ENCODE data around the gene ZSCAN10.
"Not testable (repeated sequence)": the region's sequence is repeated elsewhere in the genome, so short reads cannot be mapped to it uniquely, and the experiment has no call there.

Gene ZSCAN10

DNA sequence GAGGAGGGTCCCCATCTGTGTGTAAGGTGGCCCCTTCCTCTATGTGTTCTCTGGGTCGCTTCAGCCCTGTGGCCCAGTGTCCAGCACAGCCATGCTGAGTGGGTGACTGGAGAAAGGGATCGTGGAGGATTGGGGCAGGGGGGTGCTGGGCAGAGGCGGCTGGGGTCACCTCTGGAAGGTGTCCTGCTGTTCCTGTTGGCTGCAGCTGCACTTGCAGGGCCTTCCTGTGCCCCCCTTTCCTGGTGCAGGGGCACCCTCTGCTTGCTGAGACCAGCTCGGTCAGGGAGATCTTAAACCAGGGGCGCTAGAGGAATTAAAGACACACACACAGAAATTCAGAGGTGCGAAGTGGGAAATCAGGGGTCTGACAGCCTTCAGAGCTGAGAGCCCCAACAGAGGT is 22.5 kb downstream of the ZSCAN10 start:
- TF ChIP-seq POLR2A (IDR thresholded peaks at IDR 0.05; ENCODE audit: low read depth, low read length), result no peak
- no peak for TF ChIP-seq TAF1 (IDR thresholded peaks at IDR 0.05; ENCODE audit: low read depth, low read length)
- no peak for TF ChIP-seq PAX5 (IDR thresholded peaks at IDR 0.05; ENCODE audit: insufficient read depth, low read length, severe bottlenecking)
- no peak for TF ChIP-seq POU2F2 (IDR thresholded peaks at IDR 0.05; ENCODE audit: low read depth, low read length)
- no peak for TF ChIP-seq SPI1 (IDR thresholded peaks at IDR 0.05; ENCODE audit: low read depth, low read length)
- no peak for TF ChIP-seq POLR2AphosphoS5 (IDR thresholded peaks at IDR 0.05; ENCODE audit: low read depth, low read length)
- peak; percentile 5 for FAIRE-seq
- DNase-seq (ENCODE audit: insufficient read length, low spot score), result no peak

DNA sequence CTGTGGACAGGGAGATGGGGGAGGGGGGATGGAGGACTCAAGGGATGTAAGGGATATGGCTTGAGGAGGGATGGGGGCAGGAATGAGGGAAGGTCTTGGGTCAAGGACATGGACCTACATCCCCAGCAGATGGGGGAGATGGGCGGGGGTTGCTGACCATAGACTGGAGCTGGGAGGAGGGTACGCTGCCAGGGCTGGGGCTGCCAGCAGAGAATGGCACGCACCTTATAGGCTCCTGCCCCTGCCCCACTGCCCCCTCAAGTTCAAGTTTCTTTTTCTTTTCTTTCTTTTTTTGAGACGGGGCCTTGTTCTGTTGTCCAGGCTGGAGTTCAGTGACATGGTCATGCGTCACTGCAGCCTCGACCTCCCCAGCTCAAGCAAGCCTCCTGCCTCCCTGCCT is 23.1 kb downstream of the ZSCAN10 start:
- FAIRE-seq, result peak; percentile 56
- not testable (repeated sequence) for DNase-seq (ENCODE audit: insufficient read length, low spot score)

DNA sequence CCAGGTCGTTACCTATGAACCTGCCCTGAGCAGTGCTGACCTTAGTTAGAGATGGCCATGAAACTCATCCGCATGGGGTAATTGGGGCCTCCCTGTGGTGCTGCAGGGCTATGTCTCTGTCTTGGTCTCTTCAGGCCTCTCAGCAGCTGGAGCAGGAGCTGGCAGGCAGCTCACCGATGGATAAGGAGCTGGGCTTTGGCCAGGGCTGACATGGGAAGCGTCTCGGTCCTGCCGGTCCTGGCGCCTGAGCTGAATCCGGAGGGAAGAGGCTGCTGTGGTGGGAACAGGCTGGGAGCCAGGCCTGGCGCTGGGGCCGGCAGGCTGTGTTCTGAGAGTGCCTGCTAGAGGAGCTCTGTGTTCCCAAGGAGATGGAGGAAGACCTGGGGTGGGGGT is 23.6 kb downstream of the ZSCAN10 start:
- TF ChIP-seq PAX5 (IDR thresholded peaks at IDR 0.05; ENCODE audit: insufficient read depth, low read length, severe bottlenecking) (no peak), POLR2AphosphoS5 (IDR thresholded peaks at IDR 0.05; ENCODE audit: low read depth, low read length) (no peak), POLR2A (IDR thresholded peaks at IDR 0.05; ENCODE audit: low read depth, low read length) (no peak), SPI1 (IDR thresholded peaks at IDR 0.05; ENCODE audit: low read depth, low read length) (no peak), TAF1 (IDR thresholded peaks at IDR 0.05; ENCODE audit: low read depth, low read length) (no peak), POU2F2 (IDR thresholded peaks at IDR 0.05; ENCODE audit: low read depth, low read length) (no peak)
- DNase-seq (ENCODE audit: insufficient read length, low spot score) (no peak), FAIRE-seq (no peak)

DNA sequence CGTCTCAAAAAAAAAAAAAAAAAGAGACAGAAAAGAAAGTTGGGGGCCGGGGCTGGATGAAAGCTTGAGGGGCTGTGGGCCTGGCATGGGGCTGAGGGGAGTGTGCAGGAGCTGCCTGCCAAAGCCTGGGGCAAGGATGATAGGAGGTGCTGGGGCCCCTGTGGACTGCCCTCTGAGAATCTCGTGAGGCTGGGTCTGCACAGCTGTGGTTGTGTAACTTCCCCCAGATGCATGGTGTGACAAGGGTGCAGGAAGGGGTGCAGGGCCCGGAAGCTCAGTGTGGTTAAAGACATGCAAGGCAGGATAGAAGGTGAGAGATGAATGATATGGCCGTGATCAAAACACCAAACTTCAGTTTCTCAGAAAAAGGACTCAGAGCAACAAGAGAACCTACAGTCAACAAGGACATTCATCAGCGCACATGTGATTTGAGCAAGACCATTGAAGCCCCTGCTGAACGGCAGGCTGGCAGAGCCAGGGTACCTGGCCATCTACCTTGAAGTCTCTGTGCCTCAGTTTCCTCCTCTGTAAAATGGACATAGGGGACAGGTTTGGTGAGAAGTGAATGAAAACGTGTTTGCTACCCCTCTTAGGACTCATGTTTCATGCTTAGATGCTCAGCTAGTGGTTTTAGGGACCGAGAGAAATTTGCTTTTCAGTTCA is 24.1 kb downstream of the ZSCAN10 start:
- TF ChIP-seq POU2F2 (IDR thresholded peaks at IDR 0.05; ENCODE audit: low read depth, low read length) (peak; percentile 67; the same call in 1 of the 2 replicates), POLR2AphosphoS5 (IDR thresholded peaks at IDR 0.05; ENCODE audit: low read depth, low read length) (no peak), PAX5 (IDR thresholded peaks at IDR 0.05; ENCODE audit: insufficient read depth, low read length, severe bottlenecking) (no peak), POLR2A (IDR thresholded peaks at IDR 0.05; ENCODE audit: low read depth, low read length) (0 out of 2 replicates have a peak, but pooled peaks have one; percentile 25), TAF1 (IDR thresholded peaks at IDR 0.05; ENCODE audit: low read depth, low read length) (no peak), SPI1 (IDR thresholded peaks at IDR 0.05; ENCODE audit: low read depth, low read length) (no peak)
- DNase-seq (ENCODE audit: insufficient read length, low spot score) (peak; percentile 77), FAIRE-seq (peak; percentile 92)

DNA sequence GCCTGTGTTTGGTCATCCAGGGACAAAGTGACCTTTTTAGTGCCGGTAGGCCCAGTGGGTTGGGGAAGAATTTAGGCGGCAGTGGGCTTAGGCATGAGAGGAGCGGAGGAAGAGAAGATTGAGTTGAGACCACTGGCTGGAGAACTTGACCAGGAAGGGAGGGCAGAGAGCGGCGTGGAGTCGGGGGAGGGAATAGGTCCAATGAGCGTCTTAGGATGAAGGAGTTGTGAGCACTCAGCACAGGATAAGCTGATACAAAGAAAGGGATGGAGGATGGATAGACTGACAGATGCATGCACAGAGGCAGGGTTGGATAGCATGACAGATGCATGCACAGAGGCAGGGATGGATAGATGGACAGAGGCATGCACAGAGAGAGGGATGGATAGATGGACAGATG is 25.6 kb downstream of the ZSCAN10 start:
- DNase-seq (ENCODE audit: insufficient read length, low spot score) (no peak), FAIRE-seq (peak; percentile 13)
- TF ChIP-seq SPI1 (IDR thresholded peaks at IDR 0.05; ENCODE audit: low read depth, low read length), result no peak
- no peak for TF ChIP-seq POLR2A (IDR thresholded peaks at IDR 0.05; ENCODE audit: low read depth, low read length)
- TF ChIP-seq POU2F2 (IDR thresholded peaks at IDR 0.05; ENCODE audit: low read depth, low read length), result no peak

DNA sequence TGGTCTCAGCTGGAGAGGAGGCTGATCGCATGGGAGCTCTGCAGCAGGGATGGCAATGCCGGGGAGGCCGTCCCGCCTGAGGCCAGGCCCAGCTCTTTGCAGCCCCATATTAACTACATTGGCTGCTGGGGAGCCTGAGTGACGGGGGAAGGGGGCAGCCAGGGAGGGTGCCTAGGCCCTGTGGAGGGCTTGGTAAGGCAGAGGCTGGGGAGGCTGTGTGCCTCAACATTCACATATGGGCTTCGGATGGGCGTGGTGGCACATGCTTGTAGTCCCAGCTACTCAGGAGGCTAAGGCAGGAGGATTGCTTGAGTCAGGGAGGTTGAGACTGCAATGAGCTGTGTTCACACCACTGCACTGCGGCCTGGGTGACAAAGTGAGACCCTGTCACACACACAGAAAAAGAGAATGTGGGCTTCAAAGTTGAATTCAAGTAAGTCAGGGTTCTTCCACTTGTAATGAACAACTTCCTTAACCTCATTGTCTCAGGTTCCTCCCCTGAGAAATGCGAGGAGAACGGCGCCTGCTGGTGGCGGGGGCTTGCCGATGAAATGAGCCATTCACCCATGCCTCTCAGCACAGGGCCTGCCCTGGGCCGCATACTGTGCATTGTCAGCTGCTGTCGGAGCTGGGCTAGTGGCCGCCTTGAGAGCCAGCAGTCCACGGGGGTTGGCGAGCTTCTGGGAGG is 26.4 kb downstream of the ZSCAN10 start:
- DNase-seq (ENCODE audit: insufficient read length, low spot score), result not testable (repeated sequence)
- FAIRE-seq, result peak; percentile 80

DNA sequence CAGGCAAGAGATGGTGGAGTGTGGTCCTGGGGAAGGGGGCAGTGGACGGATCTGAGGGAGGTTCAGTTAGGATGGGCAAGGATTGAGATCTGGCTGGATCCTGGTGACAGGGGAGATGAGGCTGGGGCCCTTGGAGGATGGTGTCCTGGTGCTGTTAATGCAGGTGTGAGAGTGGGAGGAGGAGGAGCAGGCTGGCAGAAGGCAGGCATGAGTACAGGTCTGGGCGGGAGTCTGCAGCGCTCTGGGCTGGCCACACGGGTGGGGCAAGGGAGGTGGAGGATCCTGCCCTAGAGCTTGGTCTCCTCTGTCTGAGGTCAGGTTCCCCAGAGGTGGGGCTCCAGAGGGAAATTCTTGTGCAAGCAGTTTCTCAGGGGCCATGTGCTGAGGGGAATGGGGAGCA is 26.9 kb downstream of the ZSCAN10 start:
- FAIRE-seq, result peak; percentile 88

DNA sequence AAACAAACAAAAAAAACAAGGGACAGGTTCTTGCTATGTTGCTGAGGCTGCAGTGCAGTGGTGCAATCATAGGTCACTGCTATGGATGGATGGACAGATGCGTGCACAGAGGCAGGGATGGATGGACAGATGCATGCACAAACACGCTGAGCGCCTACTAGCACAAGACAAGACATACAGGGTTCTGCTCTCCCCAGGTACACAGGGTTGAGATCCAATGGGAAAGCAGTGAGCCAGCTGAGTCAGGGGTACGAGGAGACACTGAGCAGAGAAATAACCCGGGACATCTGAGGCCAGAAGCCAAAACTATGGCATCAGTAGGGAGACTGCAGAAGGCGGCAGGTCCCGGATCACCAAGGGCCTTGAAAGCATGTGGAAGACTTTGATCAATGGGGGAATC is 27.4 kb downstream of the ZSCAN10 start:
- FAIRE-seq (no peak), DNase-seq (ENCODE audit: insufficient read length, low spot score) (no peak)
- TF ChIP-seq TAF1 (IDR thresholded peaks at IDR 0.05; ENCODE audit: low read depth, low read length) (no peak), POLR2A (IDR thresholded peaks at IDR 0.05; ENCODE audit: low read depth, low read length) (no peak), PAX5 (IDR thresholded peaks at IDR 0.05; ENCODE audit: insufficient read depth, low read length, severe bottlenecking) (no peak), POU2F2 (IDR thresholded peaks at IDR 0.05; ENCODE audit: low read depth, low read length) (no peak)

More for the DNA sequence above, 26.9 kb downstream of the ZSCAN10 start:
- not testable (repeated sequence) for DNase-seq (ENCODE audit: insufficient read length, low spot score)

DNA sequence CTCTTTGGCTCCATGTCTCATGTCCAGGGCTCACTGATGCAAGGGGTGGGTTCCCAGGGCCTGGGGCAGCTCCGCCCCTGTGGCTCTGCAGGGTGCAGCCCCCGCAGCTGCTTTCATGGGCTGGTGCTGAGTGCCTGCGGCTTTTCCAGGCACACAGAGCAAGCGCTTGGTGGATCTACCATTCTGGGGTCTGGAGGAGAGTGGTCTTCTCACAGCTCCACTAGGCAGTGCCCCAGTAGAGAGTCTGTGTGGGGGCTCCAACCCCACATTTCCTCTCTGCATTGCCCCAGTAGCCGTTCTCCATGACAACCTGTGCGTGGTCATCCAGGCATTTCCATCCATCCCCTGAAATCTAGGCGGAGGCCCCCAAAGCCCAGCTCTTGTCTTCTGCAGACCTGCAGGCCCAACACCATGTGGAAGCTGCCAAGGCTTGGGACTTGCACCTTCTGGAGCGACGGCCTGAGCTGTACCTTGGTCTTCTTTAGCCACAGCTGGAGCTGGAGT is 28.4 kb downstream of the ZSCAN10 start:
- DNase-seq (ENCODE audit: insufficient read length, low spot score) (no peak), FAIRE-seq (no peak)
- TF ChIP-seq POU2F2 (IDR thresholded peaks at IDR 0.05; ENCODE audit: low read depth, low read length) (no peak), POLR2AphosphoS5 (IDR thresholded peaks at IDR 0.05; ENCODE audit: low read depth, low read length) (no peak), PAX5 (IDR thresholded peaks at IDR 0.05; ENCODE audit: insufficient read depth, low read length, severe bottlenecking) (no peak), TAF1 (IDR thresholded peaks at IDR 0.05; ENCODE audit: low read depth, low read length) (no peak), POLR2A (IDR thresholded peaks at IDR 0.05; ENCODE audit: low read depth, low read length) (no peak), SPI1 (IDR thresholded peaks at IDR 0.05; ENCODE audit: low read depth, low read length) (no peak)

DNA sequence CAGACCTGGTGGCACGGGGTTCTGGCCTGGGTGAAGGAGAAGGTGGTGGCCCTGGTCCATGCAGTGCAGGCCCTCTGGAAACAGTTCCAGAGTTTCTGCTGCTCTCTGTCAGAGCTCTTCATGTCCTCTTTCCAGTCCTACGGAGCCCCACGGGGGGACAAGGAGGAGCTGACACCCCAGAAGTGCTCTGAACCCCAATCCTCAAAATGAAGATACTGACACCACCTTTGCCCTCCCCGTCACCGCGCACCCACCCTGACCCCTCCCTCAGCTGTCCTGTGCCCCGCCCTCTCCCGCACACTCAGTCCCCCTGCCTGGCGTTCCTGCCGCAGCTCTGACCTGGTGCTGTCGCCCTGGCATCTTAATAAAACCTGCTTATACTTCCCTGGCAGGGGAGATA is 29.9 kb downstream of the ZSCAN10 start:
- FAIRE-seq, result not testable (repeated sequence)

DNA sequence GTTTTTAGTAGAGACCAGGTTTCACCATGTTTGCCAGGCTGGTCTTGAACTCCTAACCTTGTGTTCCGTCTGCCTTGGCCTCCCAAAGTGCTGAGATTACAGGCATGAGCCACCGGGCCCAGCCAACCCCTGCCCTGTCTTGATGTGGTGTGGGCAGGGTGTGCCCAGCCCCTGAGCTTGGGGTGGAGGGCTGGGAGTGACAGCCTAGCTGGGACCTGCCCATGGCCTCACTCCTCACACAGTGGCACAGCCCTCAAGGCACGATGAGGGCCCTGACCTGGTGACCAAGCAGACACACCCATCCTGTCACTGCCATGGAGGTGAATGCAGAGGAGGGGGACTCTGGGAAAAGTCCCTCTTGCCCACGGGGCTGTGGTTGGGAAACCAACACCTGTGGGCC is 30.6 kb downstream of the ZSCAN10 start:
- TF ChIP-seq SPI1 (IDR thresholded peaks at IDR 0.05; ENCODE audit: low read depth, low read length), result no peak
- TF ChIP-seq POU2F2 (IDR thresholded peaks at IDR 0.05; ENCODE audit: low read depth, low read length), result no peak
- TF ChIP-seq PAX5 (IDR thresholded peaks at IDR 0.05; ENCODE audit: insufficient read depth, low read length, severe bottlenecking), result no peak
- TF ChIP-seq POLR2A (IDR thresholded peaks at IDR 0.05; ENCODE audit: low read depth, low read length), result no peak
- no peak for TF ChIP-seq POLR2AphosphoS5 (IDR thresholded peaks at IDR 0.05; ENCODE audit: low read depth, low read length)
- TF ChIP-seq TAF1 (IDR thresholded peaks at IDR 0.05; ENCODE audit: low read depth, low read length), result no peak
- DNase-seq (ENCODE audit: insufficient read length, low spot score) (no peak), FAIRE-seq (no peak)

More for the DNA sequence above, 29.9 kb downstream of the ZSCAN10 start:
- DNase-seq (ENCODE audit: insufficient read length, low spot score), result not testable (repeated sequence)

Measured in GM12891 (cell line).